ENCODE data around the gene ASIC4. TPM values are rescaled to one million over a fixed set of nuclear protein-coding genes. Genes with fewer than 3 reads are reported as not detected.

The ASIC4 gene
- total RNA-seq, 3 donors from 2014 or later (not counting 1 experiment from before 2014, with no cell fraction given), result 0.12 to 0.20 TPM; not detected in 1

DNA sequence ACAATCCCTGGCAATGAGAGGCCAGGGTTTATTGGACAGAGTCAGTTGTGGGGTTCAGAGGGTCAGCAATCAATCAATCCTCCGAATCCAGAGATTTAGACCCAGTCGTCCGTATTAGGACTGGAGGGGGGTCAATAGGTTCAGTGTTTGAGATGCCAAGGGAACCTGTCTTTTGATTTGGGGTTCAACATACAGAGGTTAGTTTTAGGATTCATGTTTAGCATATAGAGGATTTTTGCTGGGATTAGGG lies 15.3 kb upstream of the ASIC4 start:
- H3K4me3 ChIP-seq (ENCODE audit: low read length), result peak overlapping the region; percentile 80
- no peaks in the 10 kb centered on the region for H3K9me3 ChIP-seq (ENCODE audit: control insufficient read depth, insufficient read depth, low read length)
- Mint-ChIP-seq H3K4me3 (peak overlapping the region; percentile 94), H3K4me1 (peaks cover 26 to 48% of the 10 kb centered on the region in 2 donors), H3K27ac (peak overlapping the region; percentile 84 to 90), H3K9me3 (no peaks in the 10 kb centered on the region), H3K36me3 (no peaks in the 10 kb centered on the region), H3K27me3 (ENCODE audit: low read depth in 2 of 2) (peaks cover 7 to 19% of the 10 kb centered on the region in 2 donors)
- intact Hi-C loops (cut with micrococcal nuclease), result loop anchor here (5.0 kb wide), 1 partner anchor 33 kb away; no protein-coding TSS in a partner anchor
- peaks cover 34% of the 10 kb centered on the region for H3K27me3 ChIP-seq (ENCODE audit: control insufficient read depth, insufficient read depth, low read length)
- H3K4me1 ChIP-seq (ENCODE audit: control insufficient read depth, insufficient read depth, low read length), result peaks cover 31% of the 10 kb centered on the region
- 0% methylated on average over 3 of the region's 3 CpGs for WGBS (ENCODE audit: insufficient coverage)
- TF ChIP-seq, protein P1, sequence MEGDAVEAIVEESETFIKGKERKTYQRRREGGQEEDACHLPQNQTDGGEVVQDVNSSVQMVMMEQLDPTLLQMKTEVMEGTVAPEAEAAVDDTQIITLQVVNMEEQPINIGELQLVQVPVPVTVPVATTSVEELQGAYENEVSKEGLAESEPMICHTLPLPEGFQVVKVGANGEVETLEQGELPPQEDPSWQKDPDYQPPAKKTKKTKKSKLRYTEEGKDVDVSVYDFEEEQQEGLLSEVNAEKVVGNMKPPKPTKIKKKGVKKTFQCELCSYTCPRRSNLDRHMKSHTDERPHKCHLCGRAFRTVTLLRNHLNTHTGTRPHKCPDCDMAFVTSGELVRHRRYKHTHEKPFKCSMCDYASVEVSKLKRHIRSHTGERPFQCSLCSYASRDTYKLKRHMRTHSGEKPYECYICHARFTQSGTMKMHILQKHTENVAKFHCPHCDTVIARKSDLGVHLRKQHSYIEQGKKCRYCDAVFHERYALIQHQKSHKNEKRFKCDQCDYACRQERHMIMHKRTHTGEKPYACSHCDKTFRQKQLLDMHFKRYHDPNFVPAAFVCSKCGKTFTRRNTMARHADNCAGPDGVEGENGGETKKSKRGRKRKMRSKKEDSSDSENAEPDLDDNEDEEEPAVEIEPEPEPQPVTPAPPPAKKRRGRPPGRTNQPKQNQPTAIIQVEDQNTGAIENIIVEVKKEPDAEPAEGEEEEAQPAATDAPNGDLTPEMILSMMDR (IDR thresholded peaks at IDR 0.05), result no peak
- H3K36me3 ChIP-seq (ENCODE audit: control insufficient read depth, insufficient read depth, low read length), result peaks cover 3% of the 10 kb centered on the region
- no peak for ATAC-seq
- H3K27ac ChIP-seq (ENCODE audit: low read length), result peak overlapping the region; percentile 59
- no peak for DNase-seq

DNA sequence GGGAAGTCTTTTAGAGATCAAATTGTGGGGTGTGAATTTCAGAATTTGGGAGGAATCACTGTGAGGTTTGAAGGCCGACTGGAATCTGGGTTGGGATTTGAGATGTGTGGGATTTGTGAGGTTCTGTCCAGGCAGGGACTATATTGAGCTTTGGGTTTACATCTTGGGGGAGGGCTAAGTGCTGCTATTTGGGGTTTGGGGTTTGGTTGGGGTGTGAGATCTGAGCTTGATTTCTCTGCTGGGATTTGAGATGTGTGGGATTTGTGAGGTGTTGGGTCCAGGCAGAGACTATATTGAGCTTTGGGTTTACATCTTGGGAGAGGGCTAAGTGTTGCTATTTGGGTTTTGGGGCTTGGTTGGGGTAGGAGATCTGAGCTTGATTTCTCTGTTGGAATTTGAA lies 14.7 kb upstream of the ASIC4 start:
- peak overlapping the region; percentile 94 for H3K4me3 Mint-ChIP-seq
- H3K36me3 ChIP-seq (ENCODE audit: control insufficient read depth, insufficient read depth, low read length), result peaks cover 9% of the 10 kb centered on the region
- no peak overlapping the region for H3K27ac ChIP-seq (ENCODE audit: low read length)
- WGBS (ENCODE audit: insufficient coverage), result 84% methylated on average over 1 of the region's 1 CpG
- no peaks in the 10 kb centered on the region for H3K9me3 ChIP-seq (ENCODE audit: control insufficient read depth, insufficient read depth, low read length)
- peaks cover 7 to 17% of the 10 kb centered on the region in 2 donors for H3K27me3 Mint-ChIP-seq (ENCODE audit: low read depth in 2 of 2)
- H3K4me1 ChIP-seq (ENCODE audit: control insufficient read depth, insufficient read depth, low read length), result peaks cover 31% of the 10 kb centered on the region
- DNase-seq (no peak), ATAC-seq (no peak)
- TF ChIP-seq, protein P1 (IDR thresholded peaks at IDR 0.05), result no peak
- peaks cover 4% of the 10 kb centered on the region for H3K36me3 Mint-ChIP-seq
- no peaks in the 10 kb centered on the region for H3K9me3 Mint-ChIP-seq
- peak overlapping the region; percentile 84 to 90 for H3K27ac Mint-ChIP-seq
- peaks cover 26 to 48% of the 10 kb centered on the region in 2 donors for H3K4me1 Mint-ChIP-seq
- intact Hi-C loops (cut with micrococcal nuclease), result loop anchor here (5.0 kb wide), 1 partner anchor 33 kb away; no protein-coding TSS in a partner anchor
- no peak overlapping the region for H3K4me3 ChIP-seq (ENCODE audit: low read length)
- peaks cover 32% of the 10 kb centered on the region for H3K27me3 ChIP-seq (ENCODE audit: control insufficient read depth, insufficient read depth, low read length)

DNA sequence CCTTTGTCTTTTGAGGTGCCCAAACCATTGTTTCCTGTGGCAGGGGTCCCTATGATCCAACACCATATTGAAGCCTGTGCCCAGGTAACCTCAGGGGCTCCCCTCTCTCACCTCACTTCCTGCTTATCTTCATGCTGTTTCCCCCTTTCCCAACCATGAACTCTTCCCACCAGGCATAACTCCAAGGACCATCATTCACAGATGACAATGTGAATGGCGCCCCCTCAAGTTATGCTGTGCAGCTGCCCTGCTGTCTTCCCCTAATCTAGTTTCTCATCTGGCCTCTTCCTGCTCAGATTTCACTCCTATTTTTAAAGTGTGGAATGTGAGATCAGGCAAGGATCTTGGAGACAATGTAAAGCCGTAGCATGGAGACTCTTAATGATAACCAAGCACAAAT lies 14.1 kb upstream of the ASIC4 start:
- peaks cover 7% of the 10 kb centered on the region for H3K36me3 Mint-ChIP-seq
- no peak overlapping the region for H3K27ac ChIP-seq (ENCODE audit: low read length)

More for the DNA sequence above, 14.1 kb upstream of the ASIC4 start:
- H3K9me3 ChIP-seq (ENCODE audit: control insufficient read depth, insufficient read depth, low read length), result no peaks in the 10 kb centered on the region
- H3K4me1 Mint-ChIP-seq, result peaks cover 26 to 48% of the 10 kb centered on the region in 2 donors
- H3K36me3 ChIP-seq (ENCODE audit: control insufficient read depth, insufficient read depth, low read length), result peaks cover 14% of the 10 kb centered on the region
- H3K27me3 Mint-ChIP-seq (ENCODE audit: low read depth in 2 of 2), result peaks cover 1 to 13% of the 10 kb centered on the region in 2 donors
- no peaks in the 10 kb centered on the region for H3K9me3 Mint-ChIP-seq
- peaks cover 31% of the 10 kb centered on the region for H3K4me1 ChIP-seq (ENCODE audit: control insufficient read depth, insufficient read depth, low read length)
- H3K27ac Mint-ChIP-seq, result peak overlapping the region; percentile 84 to 90
- DNase-seq, result no peak
- peak overlapping the region; percentile 94 for H3K4me3 Mint-ChIP-seq
- WGBS (ENCODE audit: insufficient coverage), result 100% methylated on average over 2 of the region's 2 CpGs
- TF ChIP-seq, protein P1 (IDR thresholded peaks at IDR 0.05), result no peak
- ATAC-seq, result no peak
- H3K27me3 ChIP-seq (ENCODE audit: control insufficient read depth, insufficient read depth, low read length), result peaks cover 28% of the 10 kb centered on the region
- no peak overlapping the region for H3K4me3 ChIP-seq (ENCODE audit: low read length)
- intact Hi-C loops (cut with micrococcal nuclease), result no loop called here
